NT2/D1 (cell line): Measurements from ENCODE around the gene PTPRB.

Experiments
- SUZ12 ChIP-seq: IDR thresholded peaks from 2 replicates; pipeline ENCODE4 v1.6.1; 2011; ENCODE audit not compliant: insufficient read length, insufficient read depth; ENCODE audit errors: extremely low read depth
- YY1 ChIP-seq: IDR thresholded peaks from 2 replicates; pipeline ENCODE4 v1.6.1; 2011; ENCODE audit not compliant: insufficient read length, insufficient read depth
- ZNF274 ChIP-seq: IDR thresholded peaks from 2 replicates; pipeline ENCODE4 v1.6.1; 2011; ENCODE audit warnings: mild to moderate bottlenecking, low read depth, low read length

GRCh38 chr12:70628701-70629480 lies 8.3 kb downstream of the PTPRB start:
- no peak for TF ChIP-seq YY1
- TF ChIP-seq ZNF274, result no peak
- no peak for TF ChIP-seq SUZ12
